HG03103 (cell line): ENCODE data around the gene ZNF724.
"Not testable (repeated sequence)": the region's sequence is repeated elsewhere in the genome, so short reads cannot be mapped to it uniquely, and the experiment has no call there.

Source experiments
- ATAC-seq: cut with Tn5 transposase; IDR thresholded peaks from one replicate; pipeline ENCODE4 v1.9.1; 2021; ENCODE audit warnings: low read depth; ENCODE audit not compliant: unreplicated experiment

Gene ZNF724

GRCh38 chr19:23254141-23254910 lies 4.1 kb upstream of the ZNF724 start:
- ATAC-seq, result no peak

DNA sequence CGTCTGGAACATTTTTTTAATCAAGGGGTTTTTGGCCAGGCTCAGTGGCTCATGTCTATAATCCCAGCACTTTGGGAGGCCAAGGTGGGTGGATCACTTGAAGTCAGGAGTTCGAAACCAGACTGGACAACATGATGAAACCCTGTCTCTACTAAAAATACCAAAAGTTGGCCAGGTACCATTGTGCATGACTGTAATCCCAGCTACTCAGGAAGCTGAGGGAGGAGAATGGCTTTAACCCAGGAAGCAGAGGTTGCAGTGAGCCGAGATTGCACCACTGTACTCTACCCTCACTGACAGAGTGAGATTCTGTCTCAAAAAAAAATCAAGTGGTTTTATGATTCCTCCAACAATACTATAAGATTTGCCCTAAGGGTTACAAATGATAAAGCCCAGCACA lies 3.1 kb upstream of the ZNF724 start:
- not testable (repeated sequence) for ATAC-seq

- ATAC-seq, result no peak
Observed at GRCh38 chr19:23241419-23241818, 8.8 kb downstream of the ZNF724 start.

GRCh38 chr19:23222998-23223652 lies 27.1 kb downstream of the ZNF724 start:
- ATAC-seq, result no peak

DNA sequence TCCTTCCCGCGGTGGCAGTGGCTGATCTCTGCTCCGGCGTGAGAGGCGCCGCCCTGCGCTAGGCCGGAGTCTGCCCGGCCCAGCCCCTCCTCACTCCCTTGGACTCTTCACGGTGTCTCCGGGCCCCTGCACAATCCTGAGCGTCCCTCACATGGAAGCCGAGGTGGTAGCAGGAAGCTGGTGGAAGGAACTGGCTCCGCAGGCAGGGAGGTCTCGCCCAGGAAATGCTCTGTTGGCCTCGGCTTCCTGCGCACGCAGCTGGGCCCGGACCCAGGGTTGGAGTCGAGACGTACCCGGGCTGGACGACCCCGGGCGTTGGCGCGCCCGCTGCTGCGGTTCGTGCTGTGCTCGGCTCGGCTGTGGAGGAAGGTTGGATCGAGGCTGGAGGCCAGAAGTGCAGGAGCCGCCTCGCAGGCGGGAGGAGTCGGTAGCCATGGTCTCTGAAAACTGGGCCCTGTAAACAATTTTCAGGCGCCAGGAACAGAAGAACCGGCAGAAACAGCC lies 46.3 kb downstream of the ZNF724 start:
- no peak for ATAC-seq

GRCh38 chr19:23190341-23190740 lies 59.9 kb downstream of the ZNF724 start:
- no peak for ATAC-seq

GRCh38 chr19:23183251-23183650 lies 66.9 kb downstream of the ZNF724 start:
- ATAC-seq, result no peak
